Spleen (tissue), 7 donors: ENCODE measurements around the gene CTSD.

Source experiments
- POLR2A ChIP-seq, 3 donors: fragments of 450-650 bp; IDR thresholded peaks; one replicate each; pipeline ENCODE4 v1.5.1; 2017; ENCODE audit warnings: antibody characterized with exemption in 3 of 3, mild to moderate bottlenecking in 1 of 3
- POLR2AphosphoS5 ChIP-seq, 3 donors: sonication (generic); formaldehyde crosslinking; IDR thresholded peaks; one replicate each; pipeline ENCODE4 v1.5.1; 2017; ENCODE audit warnings: antibody characterized with exemption in 3 of 3
- TF ChIP-seq, protein P1 (sequence below), 11 experiments: fragments of 200-600 bp in 7 of 11; fragments of 450-650 bp in 4 of 11; sonication (generic) in 4 of 11; IDR thresholded peaks in 8 of 11; conservative IDR thresholded peaks in 3 of 11; 1 replicate in 7 of 11; 2 replicates in 4 of 11; pipeline versions ENCODE4 v1.4.0 to v1.8.0; 2016 to 2021; ENCODE audit warnings: antibody characterized with exemption in 11 of 11, inconsistent platforms in 4 of 11, mild to moderate bottlenecking in 1 of 11
- donor health status: DM: no; HTN: no; CAD: no; lungs with moderate emphysema.
- donor health status: DM: no; HTN: no; CAD: no.
- donor health status: DM: no; HTN: no; CAD: no.

DNA sequence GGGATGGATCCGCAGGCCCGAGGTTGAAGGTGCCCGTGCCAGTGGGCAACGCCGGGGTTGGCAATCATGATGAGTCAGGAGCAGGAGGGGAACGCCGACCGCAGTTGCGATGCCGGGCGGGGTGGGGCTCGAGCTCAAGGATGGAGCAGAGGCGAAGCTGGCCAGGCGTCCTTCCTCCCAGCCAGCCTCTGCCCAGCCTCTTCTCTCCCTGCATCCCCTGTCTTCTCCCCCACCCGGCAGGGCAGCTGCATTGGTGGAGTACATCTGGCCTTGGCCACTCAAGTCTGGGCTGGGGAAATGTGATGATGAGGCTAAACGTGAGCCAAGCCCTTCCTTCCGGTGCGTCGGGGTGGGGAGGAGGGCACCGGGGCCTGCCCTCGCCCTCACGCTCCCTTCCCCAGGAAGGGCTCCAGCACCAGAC lies 17.2 kb downstream of the CTSD start:
- TF ChIP-seq, protein P1, sequence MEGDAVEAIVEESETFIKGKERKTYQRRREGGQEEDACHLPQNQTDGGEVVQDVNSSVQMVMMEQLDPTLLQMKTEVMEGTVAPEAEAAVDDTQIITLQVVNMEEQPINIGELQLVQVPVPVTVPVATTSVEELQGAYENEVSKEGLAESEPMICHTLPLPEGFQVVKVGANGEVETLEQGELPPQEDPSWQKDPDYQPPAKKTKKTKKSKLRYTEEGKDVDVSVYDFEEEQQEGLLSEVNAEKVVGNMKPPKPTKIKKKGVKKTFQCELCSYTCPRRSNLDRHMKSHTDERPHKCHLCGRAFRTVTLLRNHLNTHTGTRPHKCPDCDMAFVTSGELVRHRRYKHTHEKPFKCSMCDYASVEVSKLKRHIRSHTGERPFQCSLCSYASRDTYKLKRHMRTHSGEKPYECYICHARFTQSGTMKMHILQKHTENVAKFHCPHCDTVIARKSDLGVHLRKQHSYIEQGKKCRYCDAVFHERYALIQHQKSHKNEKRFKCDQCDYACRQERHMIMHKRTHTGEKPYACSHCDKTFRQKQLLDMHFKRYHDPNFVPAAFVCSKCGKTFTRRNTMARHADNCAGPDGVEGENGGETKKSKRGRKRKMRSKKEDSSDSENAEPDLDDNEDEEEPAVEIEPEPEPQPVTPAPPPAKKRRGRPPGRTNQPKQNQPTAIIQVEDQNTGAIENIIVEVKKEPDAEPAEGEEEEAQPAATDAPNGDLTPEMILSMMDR (IDR thresholded peaks at IDR 0.05 in 8 of 11, conservative IDR thresholded peaks at IDR 0.05 in 3 of 11) = no peak
- TF ChIP-seq POLR2A (IDR thresholded peaks at IDR 0.05) = no peak
- TF ChIP-seq POLR2AphosphoS5 (IDR thresholded peaks at IDR 0.05) = peak; percentile 89 to 91 (median 91)
